OCI-LY7 (cell line): Measurements from ENCODE around the gene POMGNT2. TPM values are rescaled to one million over a fixed set of nuclear protein-coding genes. Genes with fewer than 3 reads are reported as not detected.
"Not testable (repeated sequence)": the region's sequence is repeated elsewhere in the genome, so short reads cannot be mapped to it uniquely, and the experiment has no call there.

Source experiments
- BruUV-seq: library from RNA; stranded (reverse); fragments of 400-500 nt; replicated peaks from 2 replicates; lab custom pipeline; 2021; lab: Mats Ljungman, UMichigan
- CTCF ChIA-PET: fragments of 300-600 bp; sonication (Branson Sonifier 250); formaldehyde crosslinking; loops from one replicate; lab custom pipeline; 2022; ENCODE audit warnings: antibody characterized with exemption; ENCODE audit not compliant: unreplicated experiment; lab: Charles Lee
- POLR2A ChIA-PET: fragments of 300-600 bp; sonication (Branson Sonifier 250); formaldehyde crosslinking; loops from one replicate; lab custom pipeline; 2022; ENCODE audit warnings: antibody characterized with exemption; lab: Charles Lee
- DNase-seq: peaks from one replicate; pipeline ENCODE4 v3.0.0-alpha.2; 2015; ENCODE audit warnings: low spot score
- H2AFZ ChIP-seq: fragments of 200-600 bp; sonication (generic), shearing (Covaris generic); 2 replicates; pipeline ENCODE4 v1.6.1; 2014; ENCODE audit warnings: mild to moderate bottlenecking, antibody characterized with exemption, low read length, moderate library complexity
- H3K27ac ChIP-seq: fragments of 200-600 bp; sonication (generic); 2 replicates; pipeline ENCODE4 v1.5.1; 2014; ENCODE audit warnings: mixed run types, low read depth, mild to moderate bottlenecking, moderate library complexity, low read length, inconsistent platforms; ENCODE audit not compliant: poor library complexity, severe bottlenecking
- H3K36me3 ChIP-seq: fragments of 200-600 bp; sonication (generic); 2 replicates; pipeline ENCODE4 v1.6.1; 2014; ENCODE audit warnings: mild to moderate bottlenecking, antibody characterized with exemption, low read length, moderate library complexity, mixed read lengths; ENCODE audit not compliant: insufficient read depth
- H3K4me1 ChIP-seq: fragments of 200-600 bp; sonication (generic); 2 replicates; pipeline ENCODE4 v1.5.1; 2014; ENCODE audit warnings: mild to moderate bottlenecking, low read length; ENCODE audit not compliant: insufficient read depth, poor library complexity, severe bottlenecking
- H3K4me2 ChIP-seq: fragments of 200-600 bp; sonication (generic); 2 replicates; pipeline ENCODE4 v1.6.1; 2014; ENCODE audit warnings: mild to moderate bottlenecking, low read length
- H3K4me3 ChIP-seq: fragments of 200-600 bp; sonication (generic); 2 replicates; pipeline ENCODE4 v1.5.1; 2014; ENCODE audit warnings: mild to moderate bottlenecking, low read depth, low read length; ENCODE audit not compliant: poor library complexity, severe bottlenecking
- H3K79me2 ChIP-seq: fragments of 200-600 bp; sonication (generic); 2 replicates; pipeline ENCODE4 v1.6.1; 2016; ENCODE audit warnings: low read depth, mild to moderate bottlenecking, low read length, moderate library complexity, mixed read lengths; ENCODE audit not compliant: insufficient read depth
- H3K9me2 ChIP-seq: fragments of 200-600 bp; sonication (generic); 2 replicates; pipeline ENCODE4 v1.6.1; 2016; ENCODE audit warnings: mild to moderate bottlenecking, low read length, mixed read lengths; ENCODE audit not compliant: insufficient read depth
- H3K9me3 ChIP-seq: fragments of 200-600 bp; sonication (generic); 2 replicates; pipeline ENCODE4 v1.6.1; 2014; ENCODE audit warnings: mild to moderate bottlenecking, mixed run types, low read length, mixed read lengths
- H4K20me1 ChIP-seq: fragments of 200-600 bp; sonication (generic); 2 replicates; pipeline ENCODE4 v1.6.1; 2014; ENCODE audit warnings: mild to moderate bottlenecking, antibody characterized with exemption, low read length, moderate library complexity, mixed read lengths; ENCODE audit not compliant: insufficient read depth
- CTCF ChIP-seq: fragments of 200-600 bp; sonication (generic); conservative IDR thresholded peaks from 2 replicates; pipeline ENCODE4 v1.5.1; 2014; ENCODE audit warnings: mild to moderate bottlenecking, antibody characterized with exemption, low read length, moderate library complexity, mixed read lengths
- EZH2phosphoT487 ChIP-seq: fragments of 200-600 bp; sonication (generic); IDR thresholded peaks from 2 replicates; pipeline ENCODE4 v1.6.1; 2018; ENCODE audit warnings: low read depth, borderline replicate concordance, mild to moderate bottlenecking, mixed run types, antibody characterized with exemption, low read length, moderate library complexity, mixed read lengths
- intact Hi-C: fragments of 100-400 bp; cut with micrococcal nuclease; formaldehyde crosslinking; loops from one replicate; pipeline ENCODE4 v1.10.0; 2022; ENCODE audit not compliant: unreplicated experiment
- total RNA-seq, 2 experiments: library from RNA; depleted of rRNA in 1 of 2; stranded (reverse); fragments of >200 nt in 1 of 2; shearing (Covaris generic) in 1 of 2; gene quantifications; 2 replicates each; pipeline ENCODE4 v1.2.3, GENCODE V29; 2014 to 2022

POMGNT2 gene
- total RNA-seq, 2 experiments from 2014 or later: not detected

- Histone ChIP-seq H3K4me2 (no peak overlapping the region), H3K79me2 (no peaks in the 10 kb centered on the region), H3K9me2 (no peaks in the 10 kb centered on the region), H3K4me3 (no peak overlapping the region), H3K4me1 (no peaks in the 10 kb centered on the region), H2AFZ (no peak overlapping the region), H3K36me3 (no peaks in the 10 kb centered on the region), H3K27ac (no peak overlapping the region), H4K20me1 (no peaks in the 10 kb centered on the region), H3K9me3 (0 out of 2 replicates have a peak, but pooled peaks cover 8% of the 10 kb centered on the region)
- TF ChIP-seq EZH2phosphoT487: no peak
- TF ChIP-seq CTCF: no peak
- intact Hi-C loops: no loop called here
- no peak for DNase-seq
- CTCF ChIA-PET: interaction anchor here (0.6 kb wide), 1 partner anchor 135 kb away, joined by 3 read pairs; no protein-coding TSS in a partner anchor
- BruUV-seq: no TSS peak
- POLR2A ChIA-PET: no interaction called here
Measured at GRCh38 chr3:43053291-43053690, 52.6 kb downstream of the POMGNT2 start.

- Histone ChIP-seq H3K4me3 (no peak overlapping the region), H3K4me2 (no peak overlapping the region), H3K36me3 (no peaks in the 10 kb centered on the region), H4K20me1 (no peaks in the 10 kb centered on the region), H3K79me2 (no peaks in the 10 kb centered on the region), H3K4me1 (no peaks in the 10 kb centered on the region), H2AFZ (no peak overlapping the region), H3K9me3 (0 out of 2 replicates have a peak, but pooled peaks cover 8% of the 10 kb centered on the region), H3K27ac (no peak overlapping the region), H3K9me2 (no peaks in the 10 kb centered on the region)
- BruUV-seq: no TSS peak
- POLR2A ChIA-PET: no interaction called here
- CTCF ChIA-PET: no interaction called here
- TF ChIP-seq CTCF: no peak
- intact Hi-C loops: no loop called here
- no peak for DNase-seq
Measured at GRCh38 chr3:43048470-43048869, 57.4 kb downstream of the POMGNT2 start.

GRCh38 chr3:43046583-43046982, 59.3 kb downstream of the POMGNT2 start:
- H3K36me3 ChIP-seq: no peaks in the 10 kb centered on the region
- ChIA-PET CTCF (no interaction called here), POLR2A (no interaction called here)
- H3K4me1 ChIP-seq: no peaks in the 10 kb centered on the region
- no peak for DNase-seq
- H3K9me2 ChIP-seq: no peaks in the 10 kb centered on the region
- H3K79me2 ChIP-seq: no peaks in the 10 kb centered on the region
- H4K20me1 ChIP-seq: no peaks in the 10 kb centered on the region
- H3K27ac ChIP-seq: no peak overlapping the region
- intact Hi-C loops: no loop called here
- H3K9me3 ChIP-seq: 0 out of 2 replicates have a peak, but pooled peaks cover 8% of the 10 kb centered on the region
- no peak overlapping the region for H2AFZ ChIP-seq
- BruUV-seq: no TSS peak
- no peak overlapping the region for H3K4me2 ChIP-seq
- no peak overlapping the region for H3K4me3 ChIP-seq
- no peak for TF ChIP-seq CTCF
- no peak for TF ChIP-seq EZH2phosphoT487

- H3K4me1 ChIP-seq, H3K27ac ChIP-seq, H3K36me3 ChIP-seq, BruUV-seq, H3K9me3 ChIP-seq, DNase-seq, H2AFZ ChIP-seq, H3K9me2 ChIP-seq, CTCF ChIA-PET, H3K4me2 ChIP-seq, POLR2A ChIA-PET, H3K79me2 ChIP-seq, H3K4me3 ChIP-seq, H4K20me1 ChIP-seq, intact Hi-C loops: not testable (repeated sequence)
Measured at GRCh38 chr3:43045079-43045478, 60.8 kb downstream of the POMGNT2 start.
